Activated naive CD4-positive, alpha-beta T cell treated with anti-CD3 and anti-CD28 coated beads, Interleukin-2, amount 10 ng/mL, durations not matched to agents 5 hours and 36 hours (primary cell): ENCODE results near the gene KRT23. TPM values are rescaled to one million over a fixed set of nuclear protein-coding genes. Genes with fewer than 3 reads are reported as not detected.

Experiments
- total RNA-seq, 2 experiments: library from RNA; stranded (reverse); gene quantifications; one replicate each; pipeline ENCODE4 v1.2.3, GENCODE V29; 2021

KRT23 gene
- total RNA-seq = not detected

GRCh38 chr17:40937384-40937819 is at the start of gene KRT23:
TSS of gene KRT23 (minus strand) at chr17:40937646. CDS start at chr17:40936603, 1,043 bp downstream.

GRCh38 chr17:40984226-40984625 is 46.8 kb upstream of the KRT23 start, which contains the start of gene KRT40:
TSS of gene KRT40 (minus strand) at chr17:40984326. CDS start at chr17:40984273, 53 bp downstream.

GRCh38 chr17:40966848-40967247 is 29.4 kb upstream of the KRT23 start, which contains the start of gene KRT39:
TSS of gene KRT39 (minus strand) at chr17:40966948. CDS start at chr17:40966856, 92 bp downstream.

GRCh38 chr17:40884708-40885512 is 52.5 kb downstream of the KRT23 start, which contains the start of gene KRT20:
TSS of gene KRT20 (minus strand) at chr17:40885242. CDS start at chr17:40885185, 57 bp downstream.

Other genes starting within 250 kb of the KRT23 start
- not detected for gene KRT24, start 233.9 kb downstream of the KRT23 start, total RNA-seq
- not detected for gene KRT25, start 182.3 kb downstream of the KRT23 start, total RNA-seq
- not detected for gene KRT26, start 165.4 kb downstream of the KRT23 start, total RNA-seq
- gene KRT27, start 155.1 kb downstream of the KRT23 start, total RNA-seq = not detected
- not detected for gene KRT28, start 137.7 kb downstream of the KRT23 start, total RNA-seq
- gene KRT10, start 115.0 kb downstream of the KRT23 start, total RNA-seq = 10 to 100 TPM; 23.9 to 29.7 TPM
- gene KRT12, start 70.4 kb downstream of the KRT23 start, total RNA-seq = not detected
- gene KRT20, start 52.4 kb downstream of the KRT23 start, total RNA-seq = not detected
- gene KRT39, start 29.3 kb upstream of the KRT23 start, total RNA-seq = not detected
- gene KRT40, start 46.7 kb upstream of the KRT23 start, total RNA-seq = not detected
- not detected for gene KRTAP3-3, start 56.5 kb upstream of the KRT23 start, total RNA-seq
- not detected for gene KRTAP3-2, start 62.3 kb upstream of the KRT23 start, total RNA-seq
- not detected for gene KRTAP3-1, start 71.5 kb upstream of the KRT23 start, total RNA-seq
- not detected for gene KRTAP1-5, start 89.6 kb upstream of the KRT23 start, total RNA-seq
- gene KRTAP1-4, start 92.5 kb upstream of the KRT23 start, total RNA-seq = not detected
- gene KRTAP1-3, start 97.2 kb upstream of the KRT23 start, total RNA-seq = not detected
- gene KRTAP1-1, start 103.8 kb upstream of the KRT23 start, total RNA-seq = not detected
- gene KRTAP2-1, start 109.7 kb upstream of the KRT23 start, total RNA-seq = not detected
- gene KRTAP2-2, start 117.6 kb upstream of the KRT23 start, total RNA-seq = not detected
- gene KRTAP2-3, start 122.5 kb upstream of the KRT23 start, total RNA-seq = not detected
- not detected for gene KRTAP2-4, start 128.2 kb upstream of the KRT23 start, total RNA-seq
- not detected for gene KRTAP4-7, start 146.5 kb upstream of the KRT23 start, total RNA-seq
- not detected for gene KRTAP4-8, start 160.5 kb upstream of the KRT23 start, total RNA-seq
- gene KRTAP4-16, start 164.6 kb upstream of the KRT23 start, total RNA-seq = not detected
- not detected for gene KRTAP4-9, start 167.7 kb upstream of the KRT23 start, total RNA-seq
- not detected for gene KRTAP4-11, start 180.7 kb upstream of the KRT23 start, total RNA-seq
- not detected for gene KRTAP4-12, start 186.5 kb upstream of the KRT23 start, total RNA-seq
- not detected for gene KRTAP4-6, start 202.9 kb upstream of the KRT23 start, total RNA-seq
- gene KRTAP4-5, start 212.2 kb upstream of the KRT23 start, total RNA-seq = not detected
- gene KRTAP4-4, start 223.1 kb upstream of the KRT23 start, total RNA-seq = not detected
- gene KRTAP4-3, start 230.6 kb upstream of the KRT23 start, total RNA-seq = not detected
- not detected for gene KRTAP4-2, start 240.6 kb upstream of the KRT23 start, total RNA-seq
- not detected for gene KRTAP4-1, start 247.3 kb upstream of the KRT23 start, total RNA-seq